Activated CD8-positive, alpha-beta memory T cell treated with anti-CD3 and anti-CD28 coated beads for 4 hours (primary cell): ENCODE data around the gene SLC25A13.

Experiments used
- DNase-seq, 2 donors: peaks; one replicate each; pipeline ENCODE4 v3.0.0-alpha.2; 2020; ENCODE audit warnings: low read depth in 2 of 2

SLC25A13 gene

GRCh38 chr7:96203786-96204185 is 118.1 kb downstream of the SLC25A13 start:
- DNase-seq: no peak

DNA sequence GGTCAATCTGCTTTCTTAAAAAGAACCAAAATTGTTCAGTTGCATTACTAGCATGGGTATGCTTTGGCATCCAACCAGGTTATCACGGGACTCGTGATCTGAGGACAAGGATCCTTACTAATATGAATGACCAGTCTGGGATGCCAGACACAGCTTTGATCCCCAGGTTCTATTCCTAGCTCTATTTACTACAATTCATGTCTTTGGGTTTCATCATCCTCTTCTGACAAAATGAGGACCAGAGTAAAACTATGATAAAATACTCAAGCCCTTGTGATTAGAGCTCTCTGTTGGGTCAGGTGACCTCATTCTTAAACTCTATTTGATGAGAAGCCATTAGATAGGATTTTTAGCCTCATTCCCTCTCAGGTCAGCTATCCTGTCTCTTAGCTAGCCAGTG is 119.8 kb downstream of the SLC25A13 start:
- no peak for DNase-seq

- no peak for DNase-seq
Observed at GRCh38 chr7:96200740-96201139, 121.2 kb downstream of the SLC25A13 start.

- no peak for DNase-seq
Observed at GRCh38 chr7:96199421-96199820, 122.5 kb downstream of the SLC25A13 start.

DNA sequence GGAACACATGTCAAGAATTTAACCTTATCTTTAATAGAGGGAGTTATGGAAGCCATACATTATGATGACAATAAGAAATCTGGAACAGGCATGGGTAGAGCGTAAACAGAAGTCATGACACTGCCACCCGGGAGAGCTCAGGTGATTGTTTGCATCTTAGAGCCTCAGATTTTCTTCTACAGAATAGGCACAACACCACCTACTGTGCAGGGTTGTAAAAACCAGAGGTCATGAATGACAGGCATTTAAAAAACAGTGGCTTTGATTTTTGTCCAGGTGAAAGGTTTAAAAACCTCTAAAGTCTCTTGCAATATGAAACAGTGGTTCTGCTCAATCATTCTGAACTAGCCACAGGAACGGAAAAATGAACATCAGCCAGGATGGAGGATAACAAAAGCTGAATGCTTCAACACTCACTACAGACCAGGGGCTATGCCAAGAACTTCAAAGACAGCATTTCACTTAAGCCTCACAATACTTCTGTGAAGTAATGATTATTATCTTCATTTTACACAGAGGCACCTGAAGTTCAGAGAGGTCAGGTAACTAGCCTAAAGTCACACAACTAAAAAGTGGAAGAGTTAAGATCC is 123.8 kb downstream of the SLC25A13 start:
- DNase-seq: no peak

- no peak for DNase-seq
Observed at GRCh38 chr7:96196676-96197075, 125.2 kb downstream of the SLC25A13 start.

DNA sequence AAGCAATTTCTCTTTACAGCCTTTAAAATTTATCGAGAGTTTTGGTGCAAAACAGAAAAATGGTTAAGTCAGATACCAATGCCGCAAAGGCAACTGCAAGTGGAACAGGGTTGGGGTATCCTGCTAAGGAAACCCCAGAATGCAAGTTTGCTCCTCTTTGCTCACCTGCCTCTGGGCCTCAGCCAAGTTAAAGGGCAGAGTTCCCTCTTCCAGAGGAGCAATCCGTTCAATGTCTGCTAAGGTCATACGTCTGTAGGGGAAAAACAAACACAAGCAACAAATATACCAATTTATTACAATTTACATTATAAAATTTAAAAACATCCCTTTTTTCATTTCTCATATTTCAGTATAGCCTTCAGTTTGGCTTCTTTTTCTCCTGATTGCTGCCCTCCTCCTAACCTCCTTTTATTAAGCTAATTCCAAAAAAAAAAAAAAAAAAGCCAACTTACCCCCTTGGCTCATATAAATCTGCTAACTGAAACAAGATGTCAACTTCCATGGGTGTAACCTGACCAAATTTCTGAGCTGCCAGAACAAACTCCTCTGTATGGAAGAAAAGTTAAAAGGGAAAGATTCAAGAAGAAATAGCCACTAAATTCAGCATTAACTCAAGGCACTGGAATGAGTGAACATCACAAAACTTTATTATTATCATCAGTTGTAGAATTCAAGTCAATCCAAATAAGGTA is 132.6 kb downstream of the SLC25A13 start:
- DNase-seq: no peak

DNA sequence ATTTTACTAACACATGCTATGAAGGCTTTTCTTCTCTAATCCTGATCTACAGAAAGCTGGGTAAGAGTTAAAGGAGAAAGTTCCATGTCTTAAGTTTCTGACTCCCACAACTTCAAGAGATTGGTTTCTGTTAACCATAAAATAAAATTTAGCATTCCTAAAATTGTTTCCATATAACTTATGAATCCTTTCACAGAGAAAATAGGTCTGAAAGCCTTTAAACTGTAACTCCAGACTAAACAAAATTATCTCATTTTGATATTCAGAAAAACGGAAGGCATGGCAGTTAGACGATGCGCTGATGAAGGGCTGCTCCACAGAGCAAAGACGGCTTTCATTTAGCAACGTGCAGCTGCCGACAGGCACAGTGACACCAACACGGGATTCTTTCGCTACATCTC is 133.3 kb downstream of the SLC25A13 start:
- no peak for DNase-seq

- no peak for DNase-seq
Observed at GRCh38 chr7:96188174-96188581, 133.7 kb downstream of the SLC25A13 start.

GRCh38 chr7:96187735-96188134 is 134.2 kb downstream of the SLC25A13 start:
- DNase-seq: no peak

GRCh38 chr7:96184783-96185182 is 137.1 kb downstream of the SLC25A13 start:
- no peak for DNase-seq

DNA sequence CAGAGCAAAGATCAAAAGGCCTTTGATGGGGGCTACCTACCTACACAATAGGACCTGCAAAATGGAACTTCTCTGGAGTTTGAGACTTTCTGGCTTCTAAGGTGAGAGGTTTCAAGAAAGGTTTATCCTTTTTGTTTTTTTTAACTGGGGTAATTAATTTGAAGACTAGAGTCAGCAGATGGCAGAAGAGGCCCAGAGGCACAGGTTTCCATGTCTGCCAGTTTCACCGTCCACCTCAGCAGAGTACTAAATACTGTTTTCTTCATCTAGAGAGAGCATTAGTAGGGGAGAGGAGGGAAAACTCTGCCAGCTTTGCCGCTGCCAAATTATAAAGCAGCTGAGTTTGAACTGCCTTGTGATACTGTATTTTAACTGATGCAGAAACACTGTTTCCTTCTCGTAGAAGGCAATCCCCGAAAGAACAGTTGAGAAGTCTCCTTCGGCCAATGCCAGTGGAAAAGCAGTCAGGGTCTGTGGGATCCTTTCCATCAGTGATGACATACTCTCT is 138.7 kb downstream of the SLC25A13 start:
- no peak for DNase-seq

- no peak for DNase-seq
Observed at GRCh38 chr7:96182424-96183158, 139.3 kb downstream of the SLC25A13 start.

DNA sequence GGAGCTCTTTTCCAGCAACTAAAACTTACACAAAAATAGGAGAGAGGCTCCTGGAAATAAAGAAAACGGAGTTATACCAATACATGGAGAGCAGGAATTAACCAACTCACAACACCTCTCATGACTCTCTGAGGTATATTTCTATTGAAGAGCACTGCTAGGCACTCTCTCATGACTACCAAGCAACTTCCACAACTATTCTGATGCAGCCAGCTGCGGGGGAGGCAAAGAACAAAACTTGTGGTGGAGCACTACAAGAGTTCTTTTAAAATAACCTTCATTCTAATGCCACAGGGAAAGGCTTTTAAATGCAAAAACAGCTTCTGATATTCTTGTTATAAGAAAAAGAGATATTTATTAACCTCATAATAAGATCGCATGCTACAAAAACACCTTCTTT is 140.7 kb downstream of the SLC25A13 start:
- DNase-seq: no peak

- DNase-seq: no peak
Observed at GRCh38 chr7:96179837-96180236, 142.1 kb downstream of the SLC25A13 start.

- no peak for DNase-seq
Observed at GRCh38 chr7:96179341-96179740, 142.6 kb downstream of the SLC25A13 start.

DNA sequence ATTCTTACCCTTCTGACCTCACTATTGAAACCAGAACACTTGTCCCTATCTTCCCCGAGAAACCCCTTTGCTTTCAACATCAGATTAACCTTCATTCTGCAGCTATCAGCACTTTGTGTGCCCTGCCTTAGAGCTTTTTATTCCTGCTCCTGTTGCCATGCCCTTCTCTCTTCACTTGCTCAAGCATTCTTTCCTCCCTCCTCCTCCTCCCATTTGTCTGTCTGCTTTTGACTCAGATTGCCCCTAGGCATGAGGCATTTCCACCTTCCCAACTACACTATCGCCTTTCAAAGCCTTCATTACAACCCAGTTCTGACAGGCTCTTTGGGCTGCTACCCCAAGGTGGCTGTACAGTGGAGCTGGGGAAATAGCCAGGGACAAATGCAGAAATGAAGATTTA is 143.3 kb downstream of the SLC25A13 start:
- DNase-seq: no peak

DNA sequence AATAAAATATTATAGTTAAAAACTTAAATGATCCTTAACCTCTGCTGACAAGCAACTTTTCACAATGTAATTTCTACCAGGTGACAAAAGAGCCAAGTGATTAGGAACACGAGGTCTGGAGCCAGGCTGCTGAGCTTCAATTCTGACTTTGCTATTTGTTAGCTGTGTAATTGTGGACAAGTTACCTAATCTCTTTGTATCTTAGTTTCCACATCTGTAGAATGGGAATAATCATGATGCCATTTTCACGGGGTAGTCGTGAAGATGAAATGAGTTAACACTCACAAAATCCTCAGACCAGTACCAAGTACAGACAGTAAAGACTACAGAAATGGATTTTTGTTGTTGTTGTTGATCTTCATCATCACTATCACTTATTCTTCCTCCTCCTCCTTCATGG is 144.5 kb downstream of the SLC25A13 start:
- no peak for DNase-seq

DNA sequence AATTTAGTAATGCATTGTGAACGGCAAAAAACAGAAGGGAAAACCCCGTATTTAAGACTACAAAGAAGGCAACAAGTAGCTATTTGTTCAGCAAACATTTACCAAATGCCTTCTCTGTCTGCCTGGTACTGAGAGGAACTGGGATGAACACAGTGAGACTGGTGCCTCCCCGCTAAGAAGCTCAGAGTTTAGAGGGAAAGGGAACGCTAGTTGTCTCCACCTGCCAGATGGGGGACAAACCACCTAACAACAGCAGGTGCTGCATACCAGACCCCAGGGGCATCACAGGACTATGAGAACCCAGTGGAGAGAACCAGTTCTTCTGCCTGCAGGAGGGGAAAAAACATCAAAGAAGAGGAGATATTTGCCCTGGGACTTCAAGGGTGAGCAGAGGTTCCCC is 147.1 kb downstream of the SLC25A13 start:
- DNase-seq: no peak

GRCh38 chr7:96173781-96174180 is 148.1 kb downstream of the SLC25A13 start:
- DNase-seq: no peak

- DNase-seq: no peak
Observed at GRCh38 chr7:96169439-96169838, 152.5 kb downstream of the SLC25A13 start.

- DNase-seq: no peak
Observed at GRCh38 chr7:96167424-96167823, 154.5 kb downstream of the SLC25A13 start.

- no peak for DNase-seq
Observed at GRCh38 chr7:96161897-96162296, 160.0 kb downstream of the SLC25A13 start.
